ENCODE results near the gene DEFB132.
A peak's percentile ranks its signal among the peaks of the same experiment; 100 is the strongest.

DEFB132 gene

GRCh38 chr20:297925-298775 lies 40.6 kb downstream of the DEFB132 start:
- DNase-seq: peak; percentile 21

GRCh38 chr20:298776-299391 lies 41.4 kb downstream of the DEFB132 start:
- no peak for DNase-seq

DNA sequence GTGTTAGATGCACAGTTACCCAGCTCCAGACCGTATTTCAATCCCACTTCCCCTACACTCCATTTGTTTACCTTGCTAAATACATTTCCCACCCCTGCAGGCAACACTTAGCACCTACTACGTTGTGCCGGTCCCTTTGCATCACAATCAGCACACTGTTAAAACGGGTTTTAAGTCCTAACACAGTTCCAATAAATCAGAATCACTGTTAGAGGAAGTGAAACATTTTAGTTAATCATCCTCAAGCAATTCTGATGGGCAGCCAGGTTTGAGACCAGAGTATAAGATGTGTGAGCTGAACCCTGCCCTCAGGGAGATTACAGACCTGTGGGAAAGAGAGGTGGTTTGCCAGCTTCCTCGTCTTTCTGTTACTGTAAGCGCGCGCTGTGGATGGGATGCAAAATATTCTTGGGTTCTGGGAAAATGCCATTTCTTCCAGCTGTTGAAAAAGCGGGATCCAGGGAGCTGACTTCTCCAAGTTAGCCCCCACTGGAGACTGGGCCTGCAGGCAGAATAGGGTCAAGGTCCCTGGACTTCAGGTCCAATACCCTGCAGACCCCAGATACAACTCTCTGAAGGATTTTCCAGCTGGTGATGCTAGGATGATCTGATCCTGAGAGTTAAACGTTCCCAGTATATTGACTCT lies 42.9 kb downstream of the DEFB132 start:
- DNase-seq: no peak

GRCh38 chr20:301886-302848 lies 44.6 kb downstream of the DEFB132 start:
- no peak for DNase-seq

DNA sequence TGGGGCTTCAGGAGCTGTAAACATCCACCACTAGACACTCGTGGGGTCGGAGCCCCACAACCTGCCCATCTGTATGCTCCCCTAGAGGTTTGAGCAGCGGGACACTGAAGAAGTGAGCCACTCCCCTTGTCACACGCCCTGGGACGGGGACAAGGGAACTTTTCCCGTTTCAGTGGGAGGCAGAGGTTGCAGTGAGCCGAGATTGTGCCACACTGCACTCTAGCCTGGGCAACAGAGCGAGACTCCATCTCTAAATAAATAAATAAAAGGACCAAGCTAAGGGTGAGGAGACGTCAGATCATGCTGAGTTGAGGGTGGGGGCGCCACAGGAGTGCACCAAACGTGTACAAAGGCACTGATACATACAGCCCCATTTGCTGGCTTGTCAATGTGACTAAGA lies 48.2 kb downstream of the DEFB132 start:
- no peak for DNase-seq

GRCh38 chr20:308427-309038 lies 51.0 kb downstream of the DEFB132 start:
- no peak for DNase-seq

- peak; percentile 45 for DNase-seq
These were observed 51.8 kb downstream of the DEFB132 start for GRCh38 chr20:309306-309840.

DNA sequence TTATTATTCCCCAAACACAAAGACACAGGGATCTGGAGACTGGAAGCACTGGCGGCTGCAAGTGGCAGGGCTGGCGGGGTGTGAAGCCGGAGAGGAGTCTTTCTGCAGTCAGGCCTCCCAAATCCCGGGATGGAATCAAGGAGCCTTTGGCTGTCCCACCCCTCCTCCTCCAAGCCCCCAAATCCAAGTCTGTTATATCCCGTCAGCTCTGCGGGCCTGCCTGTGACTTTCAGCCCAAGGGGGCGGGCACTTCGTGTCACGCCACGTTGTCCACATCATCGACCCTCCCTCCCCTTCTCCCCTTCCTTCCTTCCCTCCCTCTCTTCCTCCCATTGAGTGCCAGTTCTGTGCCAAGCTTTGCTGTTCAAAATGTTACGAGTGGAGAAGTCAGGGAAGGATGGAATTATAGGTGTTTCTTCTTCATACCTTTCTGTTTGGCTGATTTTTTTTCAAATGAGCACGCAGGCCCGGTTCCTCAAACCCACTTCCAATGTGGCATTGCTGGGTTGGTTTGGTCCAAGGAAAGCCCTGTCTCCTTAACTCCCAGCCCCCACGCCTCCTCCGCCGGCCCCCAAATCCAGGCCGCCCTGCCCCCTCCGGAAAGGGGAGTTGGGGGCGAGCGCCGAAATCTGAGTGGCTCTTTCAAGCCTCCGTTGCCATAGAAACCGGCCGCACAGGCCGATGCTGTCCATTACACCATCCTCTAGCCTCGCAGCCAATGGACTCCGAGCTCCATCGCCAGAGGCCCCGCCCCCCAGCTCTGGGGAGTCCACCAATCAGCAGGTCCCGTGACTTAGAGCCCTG lies 52.5 kb downstream of the DEFB132 start:
- peak; percentile 90 for DNase-seq

DNA sequence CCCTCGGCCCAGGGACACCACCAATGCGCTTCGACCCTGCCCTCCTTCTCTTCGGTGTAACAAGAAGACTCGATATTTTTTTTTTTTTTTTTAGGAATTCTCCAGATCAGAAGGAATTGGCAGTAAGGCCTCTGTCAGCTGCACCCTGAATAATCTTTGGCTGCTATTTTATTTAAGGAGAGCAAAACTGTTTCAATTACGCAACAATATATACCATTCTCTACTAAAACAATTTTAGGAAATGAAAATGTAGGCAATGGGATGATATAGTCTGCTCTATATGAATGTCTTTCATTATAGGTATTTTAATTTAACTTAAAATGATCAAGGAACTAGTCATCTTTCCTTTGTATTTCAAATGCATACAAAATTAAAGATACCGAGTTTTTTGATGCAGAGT lies 53.1 kb downstream of the DEFB132 start:
- no peak for DNase-seq
